Measurements from ENCODE around the gene TTC16. TPM values are rescaled to one million over a fixed set of nuclear protein-coding genes. Genes with fewer than 3 reads are reported as not detected.
A peak's percentile ranks its signal among the peaks of the same experiment; 100 is the strongest.

The TTC16 gene
- total RNA-seq, 1 donor, result under 0.01 TPM

- no peak for DNase-seq (ENCODE audit: low read depth in 2 of 3, low spot score in 2 of 3)
Measured at GRCh38 chr9:127780126-127780885, 64.4 kb downstream of the TTC16 start.

- DNase-seq (ENCODE audit: low read depth in 2 of 3, low spot score in 2 of 3), result peak in 1 of 3 donors; percentile 61
Measured at GRCh38 chr9:127780909-127781308, 65.0 kb downstream of the TTC16 start.

Other genes with a start within 250 kb of the TTC16 start
- 5.7 TPM for gene STXBP1, start 103.8 kb upstream of the TTC16 start, total RNA-seq
- 0.27 TPM for gene CFAP157, start 9.1 kb upstream of the TTC16 start, total RNA-seq
- 20.7 TPM for gene PTRH1, start 416 bp upstream of the TTC16 start, total RNA-seq
- 15.9 TPM for gene TOR2A, start 19.2 kb downstream of the TTC16 start, total RNA-seq
- 79.7 TPM for gene SH2D3C, start 62.6 kb downstream of the TTC16 start, total RNA-seq
- gene CDK9, start 70.0 kb downstream of the TTC16 start, total RNA-seq, result 208 TPM
- 212 TPM for gene FPGS, start 86.8 kb downstream of the TTC16 start, total RNA-seq
- gene ENG, start 138.6 kb downstream of the TTC16 start, total RNA-seq, result 17.5 TPM
- gene AK1, start 161.6 kb downstream of the TTC16 start, total RNA-seq, result 0.27 TPM
- gene ST6GALNAC6, start 183.5 kb downstream of the TTC16 start, total RNA-seq, result 47.9 TPM
- gene ST6GALNAC4, start 201.0 kb downstream of the TTC16 start, total RNA-seq, result 70.3 TPM
- gene PIP5KL1, start 214.7 kb downstream of the TTC16 start, total RNA-seq, result 0.27 TPM
- gene DPM2, start 221.8 kb downstream of the TTC16 start, total RNA-seq, result 17.2 TPM